ENCODE results near the gene RTL1.

The RTL1 gene

GRCh38 chr14:100857923-100858837, 45.3 kb downstream of the RTL1 start:
- no peak overlapping the region for H3K27ac Mint-ChIP-seq
- H3K27me3 Mint-ChIP-seq (ENCODE audit: low read depth): no peaks in the 10 kb centered on the region
- H3K36me3 Mint-ChIP-seq (ENCODE audit: low read depth): no peaks in the 10 kb centered on the region
- no peak overlapping the region for H3K4me3 Mint-ChIP-seq
- no peaks in the 10 kb centered on the region for H3K4me1 Mint-ChIP-seq (ENCODE audit: low read depth)
- H3K9me3 Mint-ChIP-seq: no peaks in the 10 kb centered on the region

- Mint-ChIP-seq H3K4me3 (no peak overlapping the region), H3K9me3 (no peaks in the 10 kb centered on the region), H3K27me3 (ENCODE audit: low read depth) (no peaks in the 10 kb centered on the region), H3K36me3 (ENCODE audit: low read depth) (no peaks in the 10 kb centered on the region), H3K4me1 (ENCODE audit: low read depth) (no peaks in the 10 kb centered on the region), H3K27ac (no peak overlapping the region)
These were observed 46.1 kb downstream of the RTL1 start for GRCh38 chr14:100857233-100857922.

GRCh38 chr14:100856056-100856950, 47.2 kb downstream of the RTL1 start:
- H3K9me3 Mint-ChIP-seq: no peaks in the 10 kb centered on the region
- no peaks in the 10 kb centered on the region for H3K27me3 Mint-ChIP-seq (ENCODE audit: low read depth)
- no peak overlapping the region for H3K4me3 Mint-ChIP-seq
- H3K36me3 Mint-ChIP-seq (ENCODE audit: low read depth): no peaks in the 10 kb centered on the region
- no peaks in the 10 kb centered on the region for H3K4me1 Mint-ChIP-seq (ENCODE audit: low read depth)
- no peak overlapping the region for H3K27ac Mint-ChIP-seq

- no peaks in the 10 kb centered on the region for H3K36me3 Mint-ChIP-seq (ENCODE audit: low read depth)
- H3K4me3 Mint-ChIP-seq: no peak overlapping the region
- no peaks in the 10 kb centered on the region for H3K9me3 Mint-ChIP-seq
- H3K4me1 Mint-ChIP-seq (ENCODE audit: low read depth): no peaks in the 10 kb centered on the region
- H3K27me3 Mint-ChIP-seq (ENCODE audit: low read depth): no peaks in the 10 kb centered on the region
- H3K27ac Mint-ChIP-seq: no peak overlapping the region
These were observed 48.1 kb downstream of the RTL1 start for GRCh38 chr14:100855256-100855930.

GRCh38 chr14:100854435-100854834, 49.1 kb downstream of the RTL1 start:
- Mint-ChIP-seq H3K27ac (no peak overlapping the region), H3K27me3 (ENCODE audit: low read depth) (no peaks in the 10 kb centered on the region), H3K4me1 (ENCODE audit: low read depth) (no peaks in the 10 kb centered on the region), H3K36me3 (ENCODE audit: low read depth) (no peaks in the 10 kb centered on the region), H3K9me3 (no peaks in the 10 kb centered on the region), H3K4me3 (no peak overlapping the region)

GRCh38 chr14:100851946-100852620, 51.4 kb downstream of the RTL1 start:
- Mint-ChIP-seq H3K36me3 (ENCODE audit: low read depth) (no peaks in the 10 kb centered on the region), H3K27ac (peak overlapping the region; percentile 9)

GRCh38 chr14:100851586-100851916, 52.0 kb downstream of the RTL1 start:
- no peaks in the 10 kb centered on the region for H3K27me3 Mint-ChIP-seq (ENCODE audit: low read depth)
- H3K4me3 Mint-ChIP-seq: no peak overlapping the region
- H3K36me3 Mint-ChIP-seq (ENCODE audit: low read depth): no peaks in the 10 kb centered on the region
- peak overlapping the region; percentile 9 for H3K27ac Mint-ChIP-seq
- H3K9me3 Mint-ChIP-seq: no peaks in the 10 kb centered on the region
- H3K4me1 Mint-ChIP-seq (ENCODE audit: low read depth): no peaks in the 10 kb centered on the region

More at GRCh38 chr14:100851946-100852620, 51.4 kb downstream of the RTL1 start:
- H3K4me1 Mint-ChIP-seq (ENCODE audit: low read depth): no peaks in the 10 kb centered on the region
- no peaks in the 10 kb centered on the region for H3K27me3 Mint-ChIP-seq (ENCODE audit: low read depth)
- no peaks in the 10 kb centered on the region for H3K9me3 Mint-ChIP-seq
- no peak overlapping the region for H3K4me3 Mint-ChIP-seq

GRCh38 chr14:100850841-100851585, 52.5 kb downstream of the RTL1 start:
- H3K9me3 Mint-ChIP-seq: no peaks in the 10 kb centered on the region
- no peaks in the 10 kb centered on the region for H3K4me1 Mint-ChIP-seq (ENCODE audit: low read depth)
- no peak overlapping the region for H3K4me3 Mint-ChIP-seq
- no peaks in the 10 kb centered on the region for H3K27me3 Mint-ChIP-seq (ENCODE audit: low read depth)
- no peak overlapping the region for H3K27ac Mint-ChIP-seq
- H3K36me3 Mint-ChIP-seq (ENCODE audit: low read depth): no peaks in the 10 kb centered on the region

- Mint-ChIP-seq H3K27me3 (ENCODE audit: low read depth) (no peaks in the 10 kb centered on the region), H3K27ac (no peak overlapping the region), H3K36me3 (ENCODE audit: low read depth) (no peaks in the 10 kb centered on the region), H3K9me3 (no peaks in the 10 kb centered on the region), H3K4me1 (ENCODE audit: low read depth) (no peaks in the 10 kb centered on the region), H3K4me3 (no peak overlapping the region)
These were observed 54.3 kb downstream of the RTL1 start for GRCh38 chr14:100849115-100849781.

GRCh38 chr14:100846309-100846859, 57.1 kb downstream of the RTL1 start:
- Mint-ChIP-seq H3K9me3 (no peaks in the 10 kb centered on the region), H3K36me3 (ENCODE audit: low read depth) (no peaks in the 10 kb centered on the region), H3K4me3 (no peak overlapping the region), H3K27ac (no peak overlapping the region), H3K27me3 (ENCODE audit: low read depth) (no peaks in the 10 kb centered on the region), H3K4me1 (ENCODE audit: low read depth) (no peaks in the 10 kb centered on the region)

- no peak overlapping the region for H3K27ac Mint-ChIP-seq
- no peaks in the 10 kb centered on the region for H3K27me3 Mint-ChIP-seq (ENCODE audit: low read depth)
- H3K4me3 Mint-ChIP-seq: no peak overlapping the region
- H3K9me3 Mint-ChIP-seq: no peaks in the 10 kb centered on the region
- H3K36me3 Mint-ChIP-seq (ENCODE audit: low read depth): no peaks in the 10 kb centered on the region
- H3K4me1 Mint-ChIP-seq (ENCODE audit: low read depth): no peaks in the 10 kb centered on the region
These were observed 58.2 kb downstream of the RTL1 start for GRCh38 chr14:100845341-100845740.

- no peaks in the 10 kb centered on the region for H3K9me3 Mint-ChIP-seq
- no peaks in the 10 kb centered on the region for H3K27me3 Mint-ChIP-seq (ENCODE audit: low read depth)
These were observed 58.7 kb downstream of the RTL1 start for GRCh38 chr14:100844846-100845245.

More at GRCh38 chr14:100844846-100845245, 58.7 kb downstream of the RTL1 start:
- Mint-ChIP-seq H3K27ac (no peak overlapping the region), H3K36me3 (ENCODE audit: low read depth) (no peaks in the 10 kb centered on the region), H3K4me1 (ENCODE audit: low read depth) (no peaks in the 10 kb centered on the region), H3K4me3 (no peak overlapping the region)
